HFFc6 (cell line): ENCODE data around the gene CAB39L. TPM values are rescaled to one million over a fixed set of nuclear protein-coding genes. Genes with fewer than 3 reads are reported as not detected.

Experiments
- DNase-seq: peaks from one replicate; pipeline ENCODE4 v3.0.0-alpha.2; 2018
- H3K27ac Mint-ChIP-seq: 2 replicates; pipeline ENCODE4 v1.8.0; 2020; ENCODE audit warnings: mild to moderate bottlenecking, mixed read lengths
- H3K27me3 Mint-ChIP-seq: 2 replicates; pipeline ENCODE4 v1.8.0; 2021; ENCODE audit warnings: mild to moderate bottlenecking, moderate library complexity, mixed read lengths; ENCODE audit not compliant: insufficient read depth
- H3K36me3 Mint-ChIP-seq: 2 replicates; pipeline ENCODE4 v1.8.0; 2021; ENCODE audit warnings: low read depth, mixed read lengths
- H3K4me1 Mint-ChIP-seq: 2 replicates; pipeline ENCODE4 v1.8.0; 2020; ENCODE audit warnings: low read depth, mixed read lengths
- H3K4me3 Mint-ChIP-seq: 2 replicates; pipeline ENCODE4 v1.8.0; 2020; ENCODE audit warnings: mild to moderate bottlenecking, moderate library complexity, mixed read lengths
- H3K9me3 Mint-ChIP-seq: 2 replicates; pipeline ENCODE4 v1.8.0; 2020; ENCODE audit warnings: mild to moderate bottlenecking, mixed read lengths
- CTCF ChIP-seq: fragments of 200-600 bp; sonication (generic); IDR thresholded peaks from 2 replicates; pipeline ENCODE4 v1.5.0; 2021; ENCODE audit warnings: antibody characterized with exemption, mild to moderate bottlenecking
- total RNA-seq, 6 experiments: library from RNA; stranded (reverse); fragmentation: NEBNext Ultra II Directional; extraction: Animal tissue kit (Norgen Biotek cat#: 25700); gene quantifications; 2 replicates in 1 of 6; 3 replicates in 5 of 6; pipeline ENCODE4 v1.2.3, GENCODE V29; 2021

Gene CAB39L
- total RNA-seq, 6 experiments from 2014 or later: 3.7 to 6.9 (median 5.9) TPM

GRCh38 chr13:49314344-49314882, 129.5 kb downstream of the CAB39L start:
- no peak for TF ChIP-seq CTCF
- peaks cover 38% of the 10 kb centered on the region for H3K4me1 Mint-ChIP-seq
- DNase-seq: no peak
- peaks cover 2% of the 10 kb centered on the region; the same call in 1 of the 2 replicates for H3K27me3 Mint-ChIP-seq
- no peaks in the 10 kb centered on the region for H3K9me3 Mint-ChIP-seq
- peak overlapping the region; percentile 100 for H3K27ac Mint-ChIP-seq
- H3K4me3 Mint-ChIP-seq: peak overlapping the region; percentile 84
- H3K36me3 Mint-ChIP-seq: no peaks in the 10 kb centered on the region

GRCh38 chr13:49311816-49312215, 132.0 kb downstream of the CAB39L start:
- peaks cover 38% of the 10 kb centered on the region for H3K4me1 Mint-ChIP-seq
- H3K36me3 Mint-ChIP-seq: no peaks in the 10 kb centered on the region
- H3K9me3 Mint-ChIP-seq: no peaks in the 10 kb centered on the region
- TF ChIP-seq CTCF: no peak
- H3K4me3 Mint-ChIP-seq: no peak overlapping the region
- H3K27ac Mint-ChIP-seq: no peak overlapping the region
- peaks cover 2% of the 10 kb centered on the region; the same call in 1 of the 2 replicates for H3K27me3 Mint-ChIP-seq
- DNase-seq: no peak

GRCh38 chr13:49310251-49310650, 133.6 kb downstream of the CAB39L start:
- no peak for DNase-seq
- peaks cover 26% of the 10 kb centered on the region for H3K4me1 Mint-ChIP-seq
- H3K9me3 Mint-ChIP-seq: no peaks in the 10 kb centered on the region
- no peaks in the 10 kb centered on the region for H3K36me3 Mint-ChIP-seq
- H3K27ac Mint-ChIP-seq: no peak overlapping the region
- no peak for TF ChIP-seq CTCF
- no peak overlapping the region for H3K4me3 Mint-ChIP-seq
- H3K27me3 Mint-ChIP-seq: peaks cover 2% of the 10 kb centered on the region; the same call in 1 of the 2 replicates

GRCh38 chr13:49308921-49309408, 134.9 kb downstream of the CAB39L start:
- DNase-seq: no peak

GRCh38 chr13:49308097-49308875, 135.6 kb downstream of the CAB39L start:
- no peaks in the 10 kb centered on the region for H3K27me3 Mint-ChIP-seq
- H3K27ac Mint-ChIP-seq: no peak overlapping the region
- H3K9me3 Mint-ChIP-seq: no peaks in the 10 kb centered on the region
- DNase-seq: no peak
- no peak overlapping the region for H3K4me3 Mint-ChIP-seq
- no peak for TF ChIP-seq CTCF
- H3K4me1 Mint-ChIP-seq: peaks cover 13% of the 10 kb centered on the region
- no peaks in the 10 kb centered on the region for H3K36me3 Mint-ChIP-seq

More at GRCh38 chr13:49308921-49309408, 134.9 kb downstream of the CAB39L start:
- Mint-ChIP-seq H3K36me3 (no peaks in the 10 kb centered on the region), H3K4me3 (no peak overlapping the region), H3K9me3 (no peaks in the 10 kb centered on the region), H3K4me1 (peaks cover 13% of the 10 kb centered on the region), H3K27ac (no peak overlapping the region), H3K27me3 (peaks cover 2% of the 10 kb centered on the region; the same call in 1 of the 2 replicates)
- no peak for TF ChIP-seq CTCF
